NT2/D1 (cell line): ENCODE data around the gene GPX7.

Experiments
- SUZ12 ChIP-seq: IDR thresholded peaks from 2 replicates; pipeline ENCODE4 v1.6.1; 2011; ENCODE audit not compliant: insufficient read length, insufficient read depth; ENCODE audit errors: extremely low read depth
- YY1 ChIP-seq: IDR thresholded peaks from 2 replicates; pipeline ENCODE4 v1.6.1; 2011; ENCODE audit not compliant: insufficient read length, insufficient read depth
- ZNF274 ChIP-seq: IDR thresholded peaks from 2 replicates; pipeline ENCODE4 v1.6.1; 2011; ENCODE audit warnings: mild to moderate bottlenecking, low read depth, low read length

GRCh38 chr1:52633291-52633754 lies 31.2 kb downstream of the GPX7 start:
- TF ChIP-seq YY1 (no peak), ZNF274 (no peak), SUZ12 (no peak)
